Fibroblast of lung (primary cell): ENCODE measurements around the gene CYS1. TPM values are rescaled to one million over a fixed set of nuclear protein-coding genes. Genes with fewer than 3 reads are reported as not detected.
A peak's percentile ranks its signal among the peaks of the same experiment; 100 is the strongest.

Experiments
- DNase-seq, 2 donors: peaks; one replicate each; pipeline versions ENCODE4 v3.0.0 to v3.0.0-alpha.2; 2010; ENCODE audit warnings: low read depth in 2 of 2
- H2AFZ ChIP-seq: 2 replicates; pipeline ENCODE4 v1.5.1; 2012; ENCODE audit warnings: low read length, control low read depth, inconsistent platforms
- H3K27ac ChIP-seq: 2 replicates; pipeline ENCODE4 v1.5.1; 2011; ENCODE audit warnings: low read length, control low read depth; ENCODE audit not compliant: insufficient read depth
- H3K27me3 ChIP-seq: 2 replicates; pipeline ENCODE4 v1.5.1; 2011; ENCODE audit warnings: mild to moderate bottlenecking, low read length; ENCODE audit not compliant: control insufficient read depth, insufficient read depth
- H3K36me3 ChIP-seq: 2 replicates; pipeline ENCODE4 v1.5.1; 2011; ENCODE audit warnings: low read length; ENCODE audit not compliant: control insufficient read depth, insufficient read depth
- H3K4me1 ChIP-seq: 2 replicates; pipeline ENCODE4 v1.5.1; 2011; ENCODE audit warnings: low read length; ENCODE audit not compliant: control insufficient read depth, insufficient read depth; ENCODE audit errors: extremely low read depth
- H3K4me2 ChIP-seq: 2 replicates; pipeline ENCODE4 v1.5.1; 2011; ENCODE audit warnings: low read length, control low read depth; ENCODE audit not compliant: insufficient read depth; ENCODE audit errors: extremely low read depth
- H3K4me3 ChIP-seq, 4 experiments: fragments of 200-600 bp in 1 of 4; sonication (generic) in 1 of 4; replicated peaks in 1 of 4; 2 replicates each; pipeline ENCODE4 v1.5.1; 2011 to 2016; ENCODE audit warnings: low read length in 4 of 4, low read depth in 3 of 4, mild to moderate bottlenecking in 3 of 4, control low read depth in 2 of 4, inconsistent platforms in 1 of 4, mixed read lengths in 1 of 4; ENCODE audit not compliant: insufficient read depth in 1 of 4; ENCODE audit errors: control extremely low read depth in 1 of 4
- H3K79me2 ChIP-seq: 2 replicates; pipeline ENCODE4 v1.5.1; 2012; ENCODE audit warnings: mild to moderate bottlenecking, low read length, inconsistent platforms; ENCODE audit not compliant: control insufficient read depth, insufficient read depth
- H3K9ac ChIP-seq: 2 replicates; pipeline ENCODE4 v1.5.1; 2011; ENCODE audit warnings: mild to moderate bottlenecking, low read length, control low read depth; ENCODE audit not compliant: insufficient read depth
- H3K9me3 ChIP-seq: 2 replicates; pipeline ENCODE4 v1.5.1; 2012; ENCODE audit warnings: low read depth, low read length; ENCODE audit not compliant: control insufficient read depth, insufficient read depth
- H4K20me1 ChIP-seq: 2 replicates; pipeline ENCODE4 v1.5.1; 2011; ENCODE audit warnings: low read length; ENCODE audit not compliant: control insufficient read depth, insufficient read depth; ENCODE audit errors: extremely low read depth
- EZH2 ChIP-seq: IDR thresholded peaks from 2 replicates; pipeline ENCODE4 v1.5.1; 2012; ENCODE audit warnings: low read length, control low read depth, mild to moderate bottlenecking; ENCODE audit errors: missing control alignments
- polyA plus RNA-seq, 2 donors: library from polyadenylated mRNA; depleted of rRNA in 1 of 2; stranded (reverse) in 1 of 2; unstranded in 1 of 2; fragments of >200 nt; gene quantifications; 2 replicates each; pipeline ENCODE4 v1.2.1, GENCODE V29; 2011 to 2012; ENCODE audit warnings: missing spikeins in 1 of 2
- total RNA-seq: library from RNA; depleted of rRNA; stranded (reverse); fragments of >200 nt; gene quantifications from 2 replicates; pipeline ENCODE4 v1.2.1, GENCODE V29; 2014
- TF ChIP-seq, protein P1 (sequence below), 2 donors: IDR thresholded peaks in 1 of 2; conservative IDR thresholded peaks in 1 of 2; 1 replicate in 1 of 2; 2 replicates in 1 of 2; pipeline ENCODE4 v1.5.1; 2011 to 2012; ENCODE audit warnings: low read length in 2 of 2, control low read depth in 1 of 2, inconsistent platforms in 1 of 2, low read depth in 1 of 2, mild to moderate bottlenecking in 1 of 2

CYS1 gene
- total and polyA plus RNA-seq, 2 donors (not counting 1 experiment from before 2014, with no cell fraction given): 0.31 to 5.1 TPM

DNA sequence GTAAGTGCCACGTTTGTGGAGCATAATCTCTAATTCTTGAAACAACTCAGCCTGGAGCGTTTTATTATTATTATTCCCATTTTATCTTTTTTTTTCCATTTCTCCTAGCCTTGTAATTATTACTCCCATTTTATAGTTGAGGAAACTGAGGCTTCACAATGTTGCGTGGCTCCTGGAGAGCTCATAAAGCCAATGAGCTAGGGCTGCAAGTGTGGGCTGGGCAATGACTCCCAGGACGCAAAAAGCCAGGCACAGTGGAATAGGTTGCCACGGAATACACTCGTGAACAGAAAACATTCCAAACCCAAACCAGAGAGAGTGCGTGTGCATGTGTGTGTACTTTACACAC is 50.4 kb downstream of the CYS1 start:
- Histone ChIP-seq H3K9ac (no peak overlapping the region), H3K27me3 (no peaks in the 10 kb centered on the region), H4K20me1 (no peaks in the 10 kb centered on the region), H3K4me2 (no peak overlapping the region), H2AFZ (no peak overlapping the region), H3K4me1 (no peaks in the 10 kb centered on the region), H3K79me2 (no peaks in the 10 kb centered on the region), H3K36me3 (no peaks in the 10 kb centered on the region), H3K9me3 (no peaks in the 10 kb centered on the region), H3K4me3 (no peak overlapping the region), H3K27ac (no peak overlapping the region)
- no peak for TF ChIP-seq EZH2
- TF ChIP-seq, protein P1, sequence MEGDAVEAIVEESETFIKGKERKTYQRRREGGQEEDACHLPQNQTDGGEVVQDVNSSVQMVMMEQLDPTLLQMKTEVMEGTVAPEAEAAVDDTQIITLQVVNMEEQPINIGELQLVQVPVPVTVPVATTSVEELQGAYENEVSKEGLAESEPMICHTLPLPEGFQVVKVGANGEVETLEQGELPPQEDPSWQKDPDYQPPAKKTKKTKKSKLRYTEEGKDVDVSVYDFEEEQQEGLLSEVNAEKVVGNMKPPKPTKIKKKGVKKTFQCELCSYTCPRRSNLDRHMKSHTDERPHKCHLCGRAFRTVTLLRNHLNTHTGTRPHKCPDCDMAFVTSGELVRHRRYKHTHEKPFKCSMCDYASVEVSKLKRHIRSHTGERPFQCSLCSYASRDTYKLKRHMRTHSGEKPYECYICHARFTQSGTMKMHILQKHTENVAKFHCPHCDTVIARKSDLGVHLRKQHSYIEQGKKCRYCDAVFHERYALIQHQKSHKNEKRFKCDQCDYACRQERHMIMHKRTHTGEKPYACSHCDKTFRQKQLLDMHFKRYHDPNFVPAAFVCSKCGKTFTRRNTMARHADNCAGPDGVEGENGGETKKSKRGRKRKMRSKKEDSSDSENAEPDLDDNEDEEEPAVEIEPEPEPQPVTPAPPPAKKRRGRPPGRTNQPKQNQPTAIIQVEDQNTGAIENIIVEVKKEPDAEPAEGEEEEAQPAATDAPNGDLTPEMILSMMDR (conservative IDR thresholded peaks at IDR 0.05 in 1 of 2, IDR thresholded peaks at IDR 0.05 in 1 of 2; ENCODE audit: low read depth in 1 of 2, low read length in 2 of 2): no peak
- DNase-seq: no peak

DNA sequence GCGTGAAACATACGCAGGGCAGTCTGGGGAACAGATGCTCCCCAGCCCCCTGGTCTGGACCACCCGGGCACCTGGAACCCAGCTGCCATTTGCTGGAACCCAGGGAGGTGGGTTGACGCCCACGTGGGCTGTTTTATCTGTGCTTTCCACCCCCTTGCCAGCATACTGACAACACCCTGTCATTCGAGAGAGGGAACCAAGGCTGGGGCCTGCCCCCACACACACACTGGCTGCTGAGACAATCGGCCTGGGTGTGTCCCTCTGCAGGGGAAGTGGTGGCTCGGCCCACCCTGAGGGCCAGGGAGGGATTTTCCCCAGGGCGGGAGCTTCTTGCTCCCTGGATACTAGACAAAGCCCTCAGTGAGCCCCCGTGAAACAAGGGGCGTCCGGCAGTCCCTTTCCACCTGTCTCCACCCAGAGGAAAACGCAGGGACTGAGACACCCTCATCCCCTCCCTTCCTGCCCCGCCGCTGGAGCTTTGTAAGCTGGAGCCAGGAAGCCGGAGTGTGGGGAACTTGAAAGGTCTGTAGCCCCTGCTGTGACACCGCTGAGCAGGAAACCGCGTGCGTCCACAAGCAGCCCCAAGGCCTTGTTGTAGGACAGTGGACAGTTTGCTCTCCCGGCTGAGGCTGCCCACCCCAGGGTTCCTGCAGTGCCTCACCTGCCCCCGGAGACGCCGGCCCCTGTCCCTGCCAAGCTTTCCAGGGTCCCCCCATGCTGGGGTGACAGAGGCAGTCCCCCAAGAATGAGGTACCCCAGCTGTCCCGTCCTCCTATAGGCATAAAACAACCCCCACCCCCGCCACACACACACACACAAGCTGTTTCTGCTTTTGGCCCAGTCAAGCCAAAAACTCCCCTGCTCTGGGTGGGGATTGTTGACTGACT is 51.0 kb downstream of the CYS1 start:
- H3K27me3 ChIP-seq: no peaks in the 10 kb centered on the region
- no peaks in the 10 kb centered on the region for H3K9me3 ChIP-seq
- H3K4me2 ChIP-seq: no peak overlapping the region
- H3K9ac ChIP-seq: no peak overlapping the region
- H3K27ac ChIP-seq: no peak overlapping the region
- TF ChIP-seq, protein P1 (conservative IDR thresholded peaks at IDR 0.05 in 1 of 2, IDR thresholded peaks at IDR 0.05 in 1 of 2; ENCODE audit: low read depth in 1 of 2, low read length in 2 of 2): no peak
- no peak for TF ChIP-seq EZH2
- H3K4me1 ChIP-seq: no peaks in the 10 kb centered on the region
- H2AFZ ChIP-seq: no peak overlapping the region
- no peaks in the 10 kb centered on the region for H3K79me2 ChIP-seq
- no peak overlapping the region for H3K4me3 ChIP-seq
- no peaks in the 10 kb centered on the region for H3K36me3 ChIP-seq
- DNase-seq: no peak
- no peaks in the 10 kb centered on the region for H4K20me1 ChIP-seq

GRCh38 chr2:10028407-10028987 is 51.7 kb downstream of the CYS1 start:
- Histone ChIP-seq H3K4me1 (no peaks in the 10 kb centered on the region), H3K36me3 (no peaks in the 10 kb centered on the region), H3K4me3 (no peak overlapping the region), H3K9ac (no peak overlapping the region), H3K27ac (no peak overlapping the region), H3K79me2 (no peaks in the 10 kb centered on the region), H4K20me1 (no peaks in the 10 kb centered on the region), H3K4me2 (no peak overlapping the region), H2AFZ (no peak overlapping the region), H3K9me3 (no peaks in the 10 kb centered on the region), H3K27me3 (no peaks in the 10 kb centered on the region)
- DNase-seq: no peak
- TF ChIP-seq, protein P1 (conservative IDR thresholded peaks at IDR 0.05 in 1 of 2, IDR thresholded peaks at IDR 0.05 in 1 of 2; ENCODE audit: low read depth in 1 of 2, low read length in 2 of 2): peak in 1 of 2 donors; percentile 0
- no peak for TF ChIP-seq EZH2
